ENCODE measurements around the gene PNLIP.

The PNLIP gene

GRCh38 chr10:116545756-116546155 lies at the start of gene PNLIP:
PNLIP (plus strand) TSS chr10:116545931; CDS start chr10:116546093, 162 bp downstream.
- Histone ChIP-seq H3K9me3 (ENCODE audit: control insufficient read depth in 2 of 2, low read length in 2 of 2) (no peaks in the 10 kb centered on the region), H3K4me1 (ENCODE audit: control insufficient read depth, insufficient read depth, low read length) (no peaks in the 10 kb centered on the region), H3K4me3 (ENCODE audit: low read length in 2 of 2) (no peak within 1 kb of the TSS), H3K36me3 (ENCODE audit: control insufficient read depth in 2 of 2, insufficient read depth in 2 of 2, low read length in 2 of 2) (no peaks in the 10 kb centered on the region), H3K9ac (ENCODE audit: low read length in 2 of 2) (no peak within 1 kb of the TSS), H3K27me3 (ENCODE audit: control insufficient read depth in 1 of 2, insufficient read depth in 2 of 2, low read length in 2 of 2) (peaks cover 0 to 2% of the 10 kb centered on the region in 2 donors), H3K27ac (ENCODE audit: low read length) (no peak within 1 kb of the TSS)

- Histone ChIP-seq H3K4me3 (ENCODE audit: low read length in 2 of 2) (no peak overlapping the region), H3K9me3 (ENCODE audit: control insufficient read depth in 2 of 2, low read length in 2 of 2) (no peaks in the 10 kb centered on the region), H3K4me1 (ENCODE audit: control insufficient read depth, insufficient read depth, low read length) (no peaks in the 10 kb centered on the region), H3K27me3 (ENCODE audit: control insufficient read depth in 1 of 2, insufficient read depth in 2 of 2, low read length in 2 of 2) (no peaks in the 10 kb centered on the region), H3K36me3 (ENCODE audit: control insufficient read depth in 2 of 2, insufficient read depth in 2 of 2, low read length in 2 of 2) (no peaks in the 10 kb centered on the region), H3K9ac (ENCODE audit: low read length in 2 of 2) (no peak overlapping the region), H3K27ac (ENCODE audit: low read length) (no peak overlapping the region)
Measured at GRCh38 chr10:116504786-116505185, 40.9 kb upstream of the PNLIP start.

GRCh38 chr10:116510565-116510964 lies 35.2 kb upstream of the PNLIP start:
- H3K27ac ChIP-seq (ENCODE audit: low read length), result no peak overlapping the region
- no peak overlapping the region for H3K9ac ChIP-seq (ENCODE audit: low read length in 2 of 2)
- no peaks in the 10 kb centered on the region for H3K9me3 ChIP-seq (ENCODE audit: control insufficient read depth in 2 of 2, low read length in 2 of 2)
- H3K36me3 ChIP-seq (ENCODE audit: control insufficient read depth in 2 of 2, insufficient read depth in 2 of 2, low read length in 2 of 2), result no peaks in the 10 kb centered on the region
- H3K4me1 ChIP-seq (ENCODE audit: control insufficient read depth, insufficient read depth, low read length), result no peaks in the 10 kb centered on the region
- H3K27me3 ChIP-seq (ENCODE audit: control insufficient read depth in 1 of 2, insufficient read depth in 2 of 2, low read length in 2 of 2), result no peaks in the 10 kb centered on the region
- H3K4me3 ChIP-seq (ENCODE audit: low read length in 2 of 2), result no peak overlapping the region

- Histone ChIP-seq H3K4me3 (ENCODE audit: low read length in 2 of 2) (no peak overlapping the region), H3K27ac (ENCODE audit: low read length) (no peak overlapping the region), H3K4me1 (ENCODE audit: control insufficient read depth, insufficient read depth, low read length) (no peaks in the 10 kb centered on the region), H3K9me3 (ENCODE audit: control insufficient read depth in 2 of 2, low read length in 2 of 2) (no peaks in the 10 kb centered on the region), H3K27me3 (ENCODE audit: control insufficient read depth in 1 of 2, insufficient read depth in 2 of 2, low read length in 2 of 2) (no peaks in the 10 kb centered on the region), H3K36me3 (ENCODE audit: control insufficient read depth in 2 of 2, insufficient read depth in 2 of 2, low read length in 2 of 2) (no peaks in the 10 kb centered on the region), H3K9ac (ENCODE audit: low read length in 2 of 2) (no peak overlapping the region)
Measured at GRCh38 chr10:116511365-116511764, 34.4 kb upstream of the PNLIP start.

- Histone ChIP-seq H3K9ac (ENCODE audit: low read length in 2 of 2) (no peak overlapping the region), H3K9me3 (ENCODE audit: control insufficient read depth in 2 of 2, low read length in 2 of 2) (no peaks in the 10 kb centered on the region), H3K27me3 (ENCODE audit: control insufficient read depth in 1 of 2, insufficient read depth in 2 of 2, low read length in 2 of 2) (peaks cover 0 to 5% of the 10 kb centered on the region in 2 donors), H3K27ac (ENCODE audit: low read length) (no peak overlapping the region), H3K4me1 (ENCODE audit: control insufficient read depth, insufficient read depth, low read length) (no peaks in the 10 kb centered on the region), H3K4me3 (ENCODE audit: low read length in 2 of 2) (no peak overlapping the region), H3K36me3 (ENCODE audit: control insufficient read depth in 2 of 2, insufficient read depth in 2 of 2, low read length in 2 of 2) (no peaks in the 10 kb centered on the region)
Measured at GRCh38 chr10:116521424-116522290, 24.1 kb upstream of the PNLIP start.

GRCh38 chr10:116522803-116523381 lies 22.8 kb upstream of the PNLIP start:
- Histone ChIP-seq H3K27me3 (ENCODE audit: control insufficient read depth in 1 of 2, insufficient read depth in 2 of 2, low read length in 2 of 2) (peaks cover 0 to 5% of the 10 kb centered on the region in 2 donors), H3K9me3 (ENCODE audit: control insufficient read depth in 2 of 2, low read length in 2 of 2) (no peaks in the 10 kb centered on the region)

GRCh38 chr10:116524736-116525135 lies 21.0 kb upstream of the PNLIP start:
- Histone ChIP-seq H3K4me3 (ENCODE audit: low read length in 2 of 2) (no peak overlapping the region), H3K27me3 (ENCODE audit: control insufficient read depth in 1 of 2, insufficient read depth in 2 of 2, low read length in 2 of 2) (peaks cover 0 to 5% of the 10 kb centered on the region in 2 donors), H3K9ac (ENCODE audit: low read length in 2 of 2) (no peak overlapping the region)

More at GRCh38 chr10:116522803-116523381, 22.8 kb upstream of the PNLIP start:
- no peak overlapping the region for H3K9ac ChIP-seq (ENCODE audit: low read length in 2 of 2)
- no peak overlapping the region for H3K27ac ChIP-seq (ENCODE audit: low read length)
- H3K4me1 ChIP-seq (ENCODE audit: control insufficient read depth, insufficient read depth, low read length), result no peaks in the 10 kb centered on the region
- no peak overlapping the region for H3K4me3 ChIP-seq (ENCODE audit: low read length in 2 of 2)
- H3K36me3 ChIP-seq (ENCODE audit: control insufficient read depth in 2 of 2, insufficient read depth in 2 of 2, low read length in 2 of 2), result no peaks in the 10 kb centered on the region

GRCh38 chr10:116526219-116526618 lies 19.5 kb upstream of the PNLIP start:
- H3K4me1 ChIP-seq (ENCODE audit: control insufficient read depth, insufficient read depth, low read length), result no peaks in the 10 kb centered on the region
- no peaks in the 10 kb centered on the region for H3K9me3 ChIP-seq (ENCODE audit: control insufficient read depth in 2 of 2, low read length in 2 of 2)
- peaks cover 0 to 5% of the 10 kb centered on the region in 2 donors for H3K27me3 ChIP-seq (ENCODE audit: control insufficient read depth in 1 of 2, insufficient read depth in 2 of 2, low read length in 2 of 2)
- no peaks in the 10 kb centered on the region for H3K36me3 ChIP-seq (ENCODE audit: control insufficient read depth in 2 of 2, insufficient read depth in 2 of 2, low read length in 2 of 2)
- H3K4me3 ChIP-seq (ENCODE audit: low read length in 2 of 2), result no peak overlapping the region
- H3K9ac ChIP-seq (ENCODE audit: low read length in 2 of 2), result no peak overlapping the region
- H3K27ac ChIP-seq (ENCODE audit: low read length), result no peak overlapping the region

More at GRCh38 chr10:116524736-116525135, 21.0 kb upstream of the PNLIP start:
- H3K4me1 ChIP-seq (ENCODE audit: control insufficient read depth, insufficient read depth, low read length), result no peaks in the 10 kb centered on the region
- H3K27ac ChIP-seq (ENCODE audit: low read length), result no peak overlapping the region
- no peaks in the 10 kb centered on the region for H3K36me3 ChIP-seq (ENCODE audit: control insufficient read depth in 2 of 2, insufficient read depth in 2 of 2, low read length in 2 of 2)
- no peaks in the 10 kb centered on the region for H3K9me3 ChIP-seq (ENCODE audit: control insufficient read depth in 2 of 2, low read length in 2 of 2)

- no peak overlapping the region for H3K27ac ChIP-seq (ENCODE audit: low read length)
- H3K27me3 ChIP-seq (ENCODE audit: control insufficient read depth in 1 of 2, insufficient read depth in 2 of 2, low read length in 2 of 2), result no peaks in the 10 kb centered on the region
- H3K9me3 ChIP-seq (ENCODE audit: control insufficient read depth in 2 of 2, low read length in 2 of 2), result no peaks in the 10 kb centered on the region
- no peak overlapping the region for H3K9ac ChIP-seq (ENCODE audit: low read length in 2 of 2)
- no peak overlapping the region for H3K4me3 ChIP-seq (ENCODE audit: low read length in 2 of 2)
- H3K4me1 ChIP-seq (ENCODE audit: control insufficient read depth, insufficient read depth, low read length), result no peaks in the 10 kb centered on the region
- no peaks in the 10 kb centered on the region for H3K36me3 ChIP-seq (ENCODE audit: control insufficient read depth in 2 of 2, insufficient read depth in 2 of 2, low read length in 2 of 2)
Measured at GRCh38 chr10:116536810-116537209, 8.9 kb upstream of the PNLIP start.

GRCh38 chr10:116538456-116538855 lies 7.3 kb upstream of the PNLIP start:
- Histone ChIP-seq H3K4me3 (ENCODE audit: low read length in 2 of 2) (no peak overlapping the region), H3K36me3 (ENCODE audit: control insufficient read depth in 2 of 2, insufficient read depth in 2 of 2, low read length in 2 of 2) (no peaks in the 10 kb centered on the region), H3K27ac (ENCODE audit: low read length) (no peak overlapping the region), H3K27me3 (ENCODE audit: control insufficient read depth in 1 of 2, insufficient read depth in 2 of 2, low read length in 2 of 2) (no peaks in the 10 kb centered on the region), H3K9me3 (ENCODE audit: control insufficient read depth in 2 of 2, low read length in 2 of 2) (no peaks in the 10 kb centered on the region), H3K4me1 (ENCODE audit: control insufficient read depth, insufficient read depth, low read length) (no peaks in the 10 kb centered on the region), H3K9ac (ENCODE audit: low read length in 2 of 2) (no peak overlapping the region)

- Histone ChIP-seq H3K36me3 (ENCODE audit: control insufficient read depth in 2 of 2, insufficient read depth in 2 of 2, low read length in 2 of 2) (no peaks in the 10 kb centered on the region), H3K9me3 (ENCODE audit: control insufficient read depth in 2 of 2, low read length in 2 of 2) (no peaks in the 10 kb centered on the region), H3K27ac (ENCODE audit: low read length) (no peak overlapping the region), H3K4me3 (ENCODE audit: low read length in 2 of 2) (no peak overlapping the region), H3K9ac (ENCODE audit: low read length in 2 of 2) (no peak overlapping the region), H3K4me1 (ENCODE audit: control insufficient read depth, insufficient read depth, low read length) (no peaks in the 10 kb centered on the region), H3K27me3 (ENCODE audit: control insufficient read depth in 1 of 2, insufficient read depth in 2 of 2, low read length in 2 of 2) (no peaks in the 10 kb centered on the region)
Measured at GRCh38 chr10:116538992-116539391, 6.7 kb upstream of the PNLIP start.

Data from stomach smooth muscle (tissue), 2 donors.